Caco-2 (cell line): Measurements from ENCODE around the gene PCSK5. TPM values are rescaled to one million over a fixed set of nuclear protein-coding genes. Genes with fewer than 3 reads are reported as not detected.
"Not testable (repeated sequence)": the region's sequence is repeated elsewhere in the genome, so short reads cannot be mapped to it uniquely, and the experiment has no call there.

Source experiments
- BruUV-seq: library from RNA; stranded (reverse); fragments of 400-500 nt; replicated peaks from 2 replicates; lab custom pipeline; 2021; lab: Mats Ljungman, UMichigan
- CTCF ChIA-PET: fragments of 300-600 bp; sonication (Branson Sonifier 250); formaldehyde crosslinking; loops from one replicate; lab custom pipeline; 2022; ENCODE audit warnings: antibody characterized with exemption; lab: Charles Lee
- POLR2A ChIA-PET: fragments of 300-600 bp; sonication (Branson Sonifier 250); formaldehyde crosslinking; loops from one replicate; lab custom pipeline; 2022; ENCODE audit warnings: antibody characterized with exemption; lab: Charles Lee
- DNase-seq, 2 experiments: peaks; one replicate each; pipeline versions ENCODE4 v3.0.0 to v3.0.0-alpha.2; 2020 to 2022
- H3K27me3 ChIP-seq: replicated peaks from 2 replicates; pipeline ENCODE4 v1.6.0; 2011; ENCODE audit warnings: low read length; ENCODE audit not compliant: control insufficient read depth, insufficient read depth
- H3K36me3 ChIP-seq: 2 replicates; pipeline ENCODE4 v1.5.1; 2011; ENCODE audit warnings: low read length; ENCODE audit not compliant: control insufficient read depth, insufficient read depth
- H3K4me1 ChIP-seq: fragments of 250-450 bp; sonication (Bioruptor Pico); 2 replicates; pipeline ENCODE4 v1.5.1; 2020; ENCODE audit warnings: mild to moderate bottlenecking
- H3K4me3 ChIP-seq: 2 replicates; pipeline ENCODE4 v1.5.1; 2011; ENCODE audit warnings: low read depth, mild to moderate bottlenecking, control low read depth, low read length
- H3K9me3 ChIP-seq: fragments of 250-450 bp; sonication (Bioruptor Pico); 2 replicates; pipeline ENCODE4 v1.5.1; 2020; ENCODE audit warnings: mild to moderate bottlenecking, moderate library complexity
- H3K27ac Mint-ChIP-seq: one replicate; pipeline ENCODE4 v1.8.0; 2022; ENCODE audit warnings: mixed read lengths; ENCODE audit not compliant: unreplicated experiment
- H3K27me3 Mint-ChIP-seq: one replicate; pipeline ENCODE4 v1.8.0; 2022; ENCODE audit warnings: mixed read lengths; ENCODE audit not compliant: insufficient read depth, unreplicated experiment
- H3K36me3 Mint-ChIP-seq: one replicate; pipeline ENCODE4 v1.8.0; 2022; ENCODE audit warnings: mild to moderate bottlenecking, mixed read lengths; ENCODE audit not compliant: insufficient read depth, unreplicated experiment
- H3K4me1 Mint-ChIP-seq: one replicate; pipeline ENCODE4 v1.8.0; 2022; ENCODE audit warnings: low read depth, mixed read lengths; ENCODE audit not compliant: unreplicated experiment
- H3K4me3 Mint-ChIP-seq: one replicate; pipeline ENCODE4 v1.8.0; 2022; ENCODE audit warnings: mild to moderate bottlenecking, moderate library complexity, mixed read lengths; ENCODE audit not compliant: unreplicated experiment
- H3K9me3 Mint-ChIP-seq: one replicate; pipeline ENCODE4 v1.8.0; 2022; ENCODE audit warnings: mixed read lengths; ENCODE audit not compliant: unreplicated experiment
- intact Hi-C: fragments of 100-400 bp; cut with micrococcal nuclease; formaldehyde crosslinking; loops from one replicate; pipeline ENCODE4 v1.10.0; 2022; ENCODE audit not compliant: unreplicated experiment
- total RNA-seq: library from RNA; stranded (reverse); gene quantifications from 2 replicates; pipeline ENCODE4 v1.2.3, GENCODE V29; 2022
- TF ChIP-seq, protein P1 (sequence below), 2 experiments: fragments of 200-600 bp in 1 of 2; IDR thresholded peaks; 1 replicate in 1 of 2; 2 replicates in 1 of 2; pipeline versions ENCODE4 v1.5.1 to v1.8.0; 2011 to 2022; ENCODE audit warnings: antibody characterized with exemption in 1 of 2, control low read depth in 1 of 2, inconsistent platforms in 1 of 2, low read depth in 1 of 2, low read length in 1 of 2, mild to moderate bottlenecking in 1 of 2, moderate library complexity in 1 of 2; ENCODE audit not compliant: insufficient read depth in 1 of 2, severe bottlenecking in 1 of 2, unreplicated experiment in 1 of 2

The PCSK5 gene
- total RNA-seq, 1 experiment from 2014 or later, result 10.9 TPM

DNA sequence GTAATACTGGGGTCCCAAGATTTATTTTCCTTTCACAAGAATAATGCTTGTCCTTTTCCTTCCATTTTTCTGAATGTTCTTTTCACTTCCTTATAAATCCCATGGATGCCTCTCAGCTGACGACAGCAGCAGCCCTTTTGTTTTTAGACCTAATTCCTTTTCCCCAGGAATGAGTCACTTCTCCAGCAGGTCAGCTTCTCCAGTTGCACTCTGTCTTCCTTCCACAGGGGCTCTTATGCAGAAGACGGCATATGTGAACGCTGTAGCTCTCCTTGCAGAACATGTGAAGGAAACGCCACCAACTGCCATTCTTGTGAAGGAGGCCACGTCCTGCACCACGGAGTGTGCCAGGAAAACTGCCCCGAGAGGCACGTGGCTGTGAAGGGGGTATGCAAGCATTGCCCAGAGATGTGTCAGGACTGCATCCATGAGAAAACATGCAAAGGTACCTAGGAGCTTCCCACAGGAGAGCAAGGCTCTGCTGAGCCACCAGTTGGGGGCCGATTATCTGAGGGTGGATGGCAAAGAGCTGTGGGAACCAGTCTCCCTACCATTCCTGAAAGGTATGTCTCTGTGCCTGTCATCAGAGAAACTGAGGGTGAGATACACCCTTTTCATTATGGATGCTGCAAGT lies 430.8 kb downstream of the PCSK5 start:
- CTCF ChIA-PET, result no interaction called here
- no peaks in the 10 kb centered on the region for H3K36me3 Mint-ChIP-seq
- H3K27me3 Mint-ChIP-seq, result no peaks in the 10 kb centered on the region
- TF ChIP-seq, protein P1, sequence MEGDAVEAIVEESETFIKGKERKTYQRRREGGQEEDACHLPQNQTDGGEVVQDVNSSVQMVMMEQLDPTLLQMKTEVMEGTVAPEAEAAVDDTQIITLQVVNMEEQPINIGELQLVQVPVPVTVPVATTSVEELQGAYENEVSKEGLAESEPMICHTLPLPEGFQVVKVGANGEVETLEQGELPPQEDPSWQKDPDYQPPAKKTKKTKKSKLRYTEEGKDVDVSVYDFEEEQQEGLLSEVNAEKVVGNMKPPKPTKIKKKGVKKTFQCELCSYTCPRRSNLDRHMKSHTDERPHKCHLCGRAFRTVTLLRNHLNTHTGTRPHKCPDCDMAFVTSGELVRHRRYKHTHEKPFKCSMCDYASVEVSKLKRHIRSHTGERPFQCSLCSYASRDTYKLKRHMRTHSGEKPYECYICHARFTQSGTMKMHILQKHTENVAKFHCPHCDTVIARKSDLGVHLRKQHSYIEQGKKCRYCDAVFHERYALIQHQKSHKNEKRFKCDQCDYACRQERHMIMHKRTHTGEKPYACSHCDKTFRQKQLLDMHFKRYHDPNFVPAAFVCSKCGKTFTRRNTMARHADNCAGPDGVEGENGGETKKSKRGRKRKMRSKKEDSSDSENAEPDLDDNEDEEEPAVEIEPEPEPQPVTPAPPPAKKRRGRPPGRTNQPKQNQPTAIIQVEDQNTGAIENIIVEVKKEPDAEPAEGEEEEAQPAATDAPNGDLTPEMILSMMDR (IDR thresholded peaks at IDR 0.05; ENCODE audit: insufficient read depth in 1 of 2, low read depth in 1 of 2, low read length in 1 of 2, severe bottlenecking in 1 of 2, unreplicated experiment in 1 of 2), result no peak
- POLR2A ChIA-PET, result no interaction called here
- no peaks in the 10 kb centered on the region for H3K4me1 Mint-ChIP-seq
- H3K9me3 Mint-ChIP-seq, result no peaks in the 10 kb centered on the region
- Histone ChIP-seq H3K27me3 (no peaks in the 10 kb centered on the region), H3K36me3 (no peaks in the 10 kb centered on the region), H3K4me3 (no peak overlapping the region), H3K9me3 (no peaks in the 10 kb centered on the region), H3K4me1 (no peaks in the 10 kb centered on the region)
- H3K4me3 Mint-ChIP-seq, result no peak overlapping the region
- DNase-seq, result no peak
- no TSS peak for BruUV-seq
- intact Hi-C loops, result no loop called here
- no peak overlapping the region for H3K27ac Mint-ChIP-seq

DNA sequence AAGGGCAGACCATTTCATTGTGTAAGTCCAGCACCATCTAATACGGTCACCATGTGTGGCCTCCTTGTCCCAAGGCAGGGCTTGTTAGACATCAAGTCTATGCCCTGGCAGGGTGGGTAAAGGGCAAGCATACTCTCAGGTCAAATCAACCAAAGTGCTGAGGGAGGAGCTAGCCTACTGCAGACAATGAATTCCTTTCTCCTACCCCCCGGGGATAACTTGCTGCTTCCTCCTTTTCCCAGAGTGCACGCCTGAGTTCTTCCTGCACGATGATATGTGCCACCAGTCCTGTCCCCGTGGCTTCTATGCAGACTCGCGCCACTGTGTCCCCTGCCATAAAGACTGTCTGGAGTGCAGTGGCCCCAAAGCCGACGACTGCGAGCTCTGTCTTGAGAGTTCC lies 432.3 kb downstream of the PCSK5 start:
- ChIA-PET POLR2A (no interaction called here), CTCF (no interaction called here)
- H3K4me1 ChIP-seq, result no peaks in the 10 kb centered on the region
- Mint-ChIP-seq H3K9me3 (no peaks in the 10 kb centered on the region), H3K4me1 (no peaks in the 10 kb centered on the region), H3K36me3 (no peaks in the 10 kb centered on the region), H3K27me3 (no peaks in the 10 kb centered on the region), H3K27ac (no peak overlapping the region), H3K4me3 (no peak overlapping the region)
- no TSS peak for BruUV-seq
- H3K36me3 ChIP-seq, result no peaks in the 10 kb centered on the region
- H3K4me3 ChIP-seq, result no peak overlapping the region
- H3K27me3 ChIP-seq, result no peaks in the 10 kb centered on the region
- H3K9me3 ChIP-seq, result no peaks in the 10 kb centered on the region
- intact Hi-C loops, result no loop called here
- DNase-seq, result no peak
- TF ChIP-seq, protein P1 (IDR thresholded peaks at IDR 0.05; ENCODE audit: insufficient read depth in 1 of 2, low read depth in 1 of 2, low read length in 1 of 2, severe bottlenecking in 1 of 2, unreplicated experiment in 1 of 2), result no peak

DNA sequence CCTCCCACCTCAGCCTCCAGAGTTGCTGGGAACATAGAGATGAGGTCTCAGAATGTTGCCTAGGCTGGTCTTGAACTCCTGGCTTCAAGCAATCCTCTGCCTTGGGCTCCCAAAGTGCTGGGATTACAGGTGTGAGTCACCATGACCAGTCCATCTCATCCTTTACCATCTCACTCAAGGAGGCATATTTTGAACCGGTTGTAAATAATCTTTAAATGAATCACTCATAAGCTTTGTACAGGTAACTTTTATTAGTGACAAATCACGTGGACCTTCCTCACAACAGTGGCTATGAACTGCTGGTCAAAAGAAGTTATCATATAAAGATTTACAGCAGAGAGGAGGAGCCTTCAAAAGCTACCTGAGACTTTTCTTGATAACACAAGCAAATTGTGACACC lies 433.0 kb downstream of the PCSK5 start:
- CTCF ChIA-PET, result no interaction called here
- TF ChIP-seq, protein P1 (IDR thresholded peaks at IDR 0.05; ENCODE audit: insufficient read depth in 1 of 2, low read depth in 1 of 2, low read length in 1 of 2, severe bottlenecking in 1 of 2, unreplicated experiment in 1 of 2), result no peak
- POLR2A ChIA-PET, result no interaction called here
- intact Hi-C loops, result no loop called here
- no peaks in the 10 kb centered on the region for H3K9me3 Mint-ChIP-seq
- Histone ChIP-seq H3K36me3 (no peaks in the 10 kb centered on the region), H3K27me3 (no peaks in the 10 kb centered on the region), H3K4me3 (no peak overlapping the region), H3K4me1 (no peaks in the 10 kb centered on the region), H3K9me3 (no peaks in the 10 kb centered on the region)
- H3K36me3 Mint-ChIP-seq, result no peaks in the 10 kb centered on the region
- no peaks in the 10 kb centered on the region for H3K4me1 Mint-ChIP-seq
- no TSS peak for BruUV-seq
- H3K27ac Mint-ChIP-seq, result no peak overlapping the region
- no peak for DNase-seq
- no peak overlapping the region for H3K4me3 Mint-ChIP-seq
- H3K27me3 Mint-ChIP-seq, result no peaks in the 10 kb centered on the region

DNA sequence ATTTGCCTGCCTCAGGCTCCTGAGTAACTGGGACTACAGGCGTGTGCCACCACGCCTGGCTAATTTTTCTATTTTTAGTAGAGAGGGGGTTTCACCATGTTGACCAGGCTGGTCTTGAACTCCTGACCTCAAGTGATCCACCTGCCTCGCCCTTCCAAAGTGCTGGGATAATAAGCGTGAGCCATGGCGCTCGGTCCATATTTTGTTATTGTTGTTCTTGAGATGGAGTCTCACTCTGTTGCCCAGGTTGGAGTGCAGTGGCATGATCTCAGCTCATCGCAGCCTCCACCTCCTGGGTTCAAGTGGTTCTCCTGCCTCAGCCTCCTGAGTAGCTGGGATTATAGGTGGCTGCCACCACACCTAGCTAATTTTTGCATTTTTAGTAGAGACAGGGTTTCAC lies 433.6 kb downstream of the PCSK5 start:
- H3K36me3 Mint-ChIP-seq, H3K4me1 Mint-ChIP-seq, POLR2A ChIA-PET, H3K9me3 Mint-ChIP-seq, H3K4me1 ChIP-seq, H3K4me3 ChIP-seq, H3K9me3 ChIP-seq, H3K27ac Mint-ChIP-seq, intact Hi-C loops, H3K27me3 ChIP-seq, H3K4me3 Mint-ChIP-seq, H3K27me3 Mint-ChIP-seq, H3K36me3 ChIP-seq, BruUV-seq, DNase-seq: not testable (repeated sequence)
- CTCF ChIA-PET, result interaction anchor here (0.6 kb wide), 1 partner anchor 96 kb away, joined by 3 read pairs; no protein-coding TSS in a partner anchor
